Lower leg skin (tissue), 4 donors: ENCODE measurements around the gene CCSER1. TPM values are rescaled to one million over a fixed set of nuclear protein-coding genes. Genes with fewer than 3 reads are reported as not detected.
"Not testable (repeated sequence)": the region's sequence is repeated elsewhere in the genome, so short reads cannot be mapped to it uniquely, and the experiment has no call there.

ENCODE experiments used
- DNase-seq, 2 donors: peaks; one replicate each; pipeline ENCODE4 v3.0.0-alpha.2; 2019; ENCODE audit warnings: low spot score in 2 of 2
- H3K4me3 ChIP-seq: fragments of 200-600 bp; sonication (generic); 2 replicates; pipeline ENCODE4 v1.5.1; 2017; ENCODE audit warnings: mild to moderate bottlenecking, low read depth; ENCODE audit not compliant: poor library complexity, severe bottlenecking
- CTCF ChIP-seq, 3 donors: fragments of 450-650 bp; IDR thresholded peaks; one replicate each; pipeline ENCODE4 v1.5.1; 2016; ENCODE audit warnings: antibody characterized with exemption in 3 of 3, mild to moderate bottlenecking in 3 of 3, moderate library complexity in 2 of 3
- POLR2A ChIP-seq, 2 donors: fragments of 450-650 bp; IDR thresholded peaks; one replicate each; pipeline ENCODE4 v1.6.1; 2016 to 2017; ENCODE audit warnings: antibody characterized with exemption in 2 of 2, mild to moderate bottlenecking in 1 of 2, moderate library complexity in 1 of 2
- WGBS, 2 donors: methylation state at CpG; one replicate each; pipeline ENCODE4 v1.1.5; 2018; 5-methylcytosine and 5-hydroxymethylcytosine counted together
- intact Hi-C: fragments of 100-400 bp; cut with DNase I; formaldehyde crosslinking; loops from one replicate; pipeline ENCODE4 v1.15.0; 2023; ENCODE audit warnings: low total_unique reads
- total RNA-seq, 4 donors: library from RNA; depleted of rRNA; stranded (reverse); fragments of >200 nt; gene quantifications; one replicate each; pipeline ENCODE4 v1.1.0, GENCODE V29; 2016

CCSER1 gene
- total RNA-seq, 4 donors from 2014 or later = 6.5 to 12.1 (median 9.9) TPM

DNA sequence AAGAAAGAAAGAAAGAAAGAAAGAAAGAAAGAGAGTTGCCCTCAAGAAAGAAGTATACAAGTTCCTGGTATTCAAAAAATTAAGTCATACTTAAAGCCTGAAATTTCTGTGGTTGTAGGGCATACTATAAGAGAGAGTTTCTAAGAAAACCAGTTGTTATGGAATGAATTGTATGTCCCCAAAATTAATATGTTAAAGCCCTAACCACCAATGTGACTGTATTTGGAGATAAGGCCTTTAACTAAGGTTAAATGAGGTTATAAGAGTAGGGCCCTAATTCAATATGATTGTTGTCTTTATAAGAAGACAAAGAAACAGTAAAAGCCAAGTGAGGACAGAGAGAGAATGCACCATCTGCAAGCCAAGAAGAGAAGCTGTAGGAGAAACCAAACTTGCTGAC lies 521.1 kb downstream of the CCSER1 start:
- TF ChIP-seq POLR2A (IDR thresholded peaks at IDR 0.05) = no peak
- no peak for TF ChIP-seq CTCF (IDR thresholded peaks at IDR 0.05)
- DNase-seq = no peak
- intact Hi-C loops = no loop called here
- H3K4me3 ChIP-seq = no peak overlapping the region

DNA sequence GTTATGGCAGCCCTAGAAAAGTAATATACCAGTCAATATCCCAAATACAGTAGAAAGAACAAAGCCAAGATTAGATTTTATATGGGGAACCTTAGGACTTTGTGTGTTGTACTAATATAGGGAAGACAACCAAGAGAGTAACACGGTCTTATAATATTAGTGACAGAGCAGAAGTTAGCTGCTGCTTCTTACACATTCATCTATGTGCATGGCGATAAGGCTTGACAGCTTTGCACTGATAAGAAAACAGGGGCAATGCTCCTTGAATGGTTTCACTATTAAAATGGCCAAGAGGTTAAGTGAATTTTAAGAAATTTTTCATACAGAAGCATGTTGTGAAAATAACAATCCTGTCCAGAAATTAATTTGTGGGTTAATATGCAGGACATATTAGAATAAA lies 521.6 kb downstream of the CCSER1 start:
- TF ChIP-seq CTCF (IDR thresholded peaks at IDR 0.05) (no peak), POLR2A (IDR thresholded peaks at IDR 0.05) (no peak)
- intact Hi-C loops = no loop called here
- H3K4me3 ChIP-seq = no peak overlapping the region
- DNase-seq = no peak
- 90 to 94% methylated on average over 2 of the region's 2 CpGs for WGBS, 2 donors

- no peak overlapping the region for H3K4me3 ChIP-seq
- WGBS, 2 donors = 70 to 71% methylated on average over 3 of the region's 3 CpGs
- intact Hi-C loops = no loop called here
- no peak for DNase-seq
- TF ChIP-seq CTCF (IDR thresholded peaks at IDR 0.05) (no peak), POLR2A (IDR thresholded peaks at IDR 0.05) (no peak)
Measured at GRCh38 chr4:90660672-90661071, 533.5 kb downstream of the CCSER1 start.

DNA sequence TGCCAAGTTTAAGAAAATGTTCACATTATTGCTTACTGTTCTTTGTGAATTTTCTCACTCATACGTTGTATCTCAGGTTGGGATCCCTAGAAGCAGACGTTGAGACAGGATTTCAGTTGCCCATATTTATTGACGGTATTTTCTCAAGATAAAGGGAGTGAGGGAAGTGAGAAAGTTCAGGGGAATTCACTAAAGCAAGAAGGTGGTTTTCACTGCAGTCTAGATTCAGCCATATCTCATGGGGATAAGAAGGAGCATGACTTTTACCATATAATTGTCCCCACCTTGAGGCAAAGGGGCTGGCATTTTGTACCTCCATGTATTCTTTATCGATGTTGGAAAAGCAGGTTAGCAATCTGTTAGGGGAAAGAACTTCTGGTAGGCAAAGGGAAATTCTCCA lies 543.0 kb downstream of the CCSER1 start:
- H3K4me3 ChIP-seq = no peak overlapping the region
- intact Hi-C loops = no loop called here
- no peak for DNase-seq
- TF ChIP-seq CTCF (IDR thresholded peaks at IDR 0.05) = no peak
- TF ChIP-seq POLR2A (IDR thresholded peaks at IDR 0.05) = no peak
- WGBS, 2 donors = 77 to 94% methylated on average over 4 of the region's 4 CpGs

DNA sequence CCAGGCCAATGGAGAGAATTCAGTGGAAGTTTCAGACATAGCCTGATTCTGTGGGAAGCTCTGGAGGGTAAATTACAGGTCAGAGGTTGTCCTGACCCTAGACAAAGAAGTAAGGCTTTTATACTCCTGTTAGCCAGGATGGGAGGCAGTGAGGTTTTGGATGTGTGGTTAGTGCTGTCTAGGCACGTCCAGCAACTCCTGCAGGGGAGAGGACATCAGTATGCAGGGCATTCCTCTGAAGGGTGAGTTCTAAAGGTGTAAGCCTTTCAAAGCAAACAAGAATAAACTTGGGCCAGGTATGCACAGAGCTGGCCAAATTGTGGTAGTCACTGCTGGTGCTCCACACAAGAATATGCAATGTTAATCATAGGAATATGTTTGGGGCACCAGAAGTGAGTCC lies 562.5 kb downstream of the CCSER1 start:
- 30 to 39% methylated on average over 1 of the region's 1 CpG for WGBS, 2 donors
- no peak for DNase-seq
- TF ChIP-seq POLR2A (IDR thresholded peaks at IDR 0.05) = no peak
- no peak for TF ChIP-seq CTCF (IDR thresholded peaks at IDR 0.05)
- intact Hi-C loops = no loop called here
- no peak overlapping the region for H3K4me3 ChIP-seq

- no peak for DNase-seq
- no peak for TF ChIP-seq POLR2A (IDR thresholded peaks at IDR 0.05)
- TF ChIP-seq CTCF (IDR thresholded peaks at IDR 0.05) = no peak
- H3K4me3 ChIP-seq = no peak overlapping the region
- intact Hi-C loops = no loop called here
Measured at GRCh38 chr4:90695411-90695810, 568.2 kb downstream of the CCSER1 start.

- H3K4me3 ChIP-seq, DNase-seq, intact Hi-C loops: not testable (repeated sequence)
- whole genome bisulfite sequencing, 2 donors = 84 to 95% methylated on average over 6 of the region's 6 CpGs
Measured at GRCh38 chr4:90705501-90705900, 578.3 kb downstream of the CCSER1 start.
